Measurements from ENCODE around the gene IQCM. TPM values are rescaled to one million over a fixed set of nuclear protein-coding genes. Genes with fewer than 3 reads are reported as not detected.

Gene IQCM
- total RNA-seq, 1 experiment from 2014 or later = 0.11 TPM

- TF ChIP-seq, protein P1, sequence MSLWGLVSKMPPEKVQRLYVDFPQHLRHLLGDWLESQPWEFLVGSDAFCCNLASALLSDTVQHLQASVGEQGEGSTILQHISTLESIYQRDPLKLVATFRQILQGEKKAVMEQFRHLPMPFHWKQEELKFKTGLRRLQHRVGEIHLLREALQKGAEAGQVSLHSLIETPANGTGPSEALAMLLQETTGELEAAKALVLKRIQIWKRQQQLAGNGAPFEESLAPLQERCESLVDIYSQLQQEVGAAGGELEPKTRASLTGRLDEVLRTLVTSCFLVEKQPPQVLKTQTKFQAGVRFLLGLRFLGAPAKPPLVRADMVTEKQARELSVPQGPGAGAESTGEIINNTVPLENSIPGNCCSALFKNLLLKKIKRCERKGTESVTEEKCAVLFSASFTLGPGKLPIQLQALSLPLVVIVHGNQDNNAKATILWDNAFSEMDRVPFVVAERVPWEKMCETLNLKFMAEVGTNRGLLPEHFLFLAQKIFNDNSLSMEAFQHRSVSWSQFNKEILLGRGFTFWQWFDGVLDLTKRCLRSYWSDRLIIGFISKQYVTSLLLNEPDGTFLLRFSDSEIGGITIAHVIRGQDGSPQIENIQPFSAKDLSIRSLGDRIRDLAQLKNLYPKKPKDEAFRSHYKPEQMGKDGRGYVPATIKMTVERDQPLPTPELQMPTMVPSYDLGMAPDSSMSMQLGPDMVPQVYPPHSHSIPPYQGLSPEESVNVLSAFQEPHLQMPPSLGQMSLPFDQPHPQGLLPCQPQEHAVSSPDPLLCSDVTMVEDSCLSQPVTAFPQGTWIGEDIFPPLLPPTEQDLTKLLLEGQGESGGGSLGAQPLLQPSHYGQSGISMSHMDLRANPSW (CRISPR knock-in tag; conservative IDR thresholded peaks at IDR 0.05; ENCODE audit: low read depth) = no peak
- TF ChIP-seq NR3C1 (CRISPR knock-in tag; conservative IDR thresholded peaks at IDR 0.05; ENCODE audit: low read depth) (no peak), TEAD1 (CRISPR knock-in tag; IDR thresholded peaks at IDR 0.05) (no peak), SOX15 (CRISPR knock-in tag; IDR thresholded peaks at IDR 0.05) (no peak), AR (CRISPR knock-in tag; IDR thresholded peaks at IDR 0.05) (no peak)
- TF ChIP-seq, protein P2, sequence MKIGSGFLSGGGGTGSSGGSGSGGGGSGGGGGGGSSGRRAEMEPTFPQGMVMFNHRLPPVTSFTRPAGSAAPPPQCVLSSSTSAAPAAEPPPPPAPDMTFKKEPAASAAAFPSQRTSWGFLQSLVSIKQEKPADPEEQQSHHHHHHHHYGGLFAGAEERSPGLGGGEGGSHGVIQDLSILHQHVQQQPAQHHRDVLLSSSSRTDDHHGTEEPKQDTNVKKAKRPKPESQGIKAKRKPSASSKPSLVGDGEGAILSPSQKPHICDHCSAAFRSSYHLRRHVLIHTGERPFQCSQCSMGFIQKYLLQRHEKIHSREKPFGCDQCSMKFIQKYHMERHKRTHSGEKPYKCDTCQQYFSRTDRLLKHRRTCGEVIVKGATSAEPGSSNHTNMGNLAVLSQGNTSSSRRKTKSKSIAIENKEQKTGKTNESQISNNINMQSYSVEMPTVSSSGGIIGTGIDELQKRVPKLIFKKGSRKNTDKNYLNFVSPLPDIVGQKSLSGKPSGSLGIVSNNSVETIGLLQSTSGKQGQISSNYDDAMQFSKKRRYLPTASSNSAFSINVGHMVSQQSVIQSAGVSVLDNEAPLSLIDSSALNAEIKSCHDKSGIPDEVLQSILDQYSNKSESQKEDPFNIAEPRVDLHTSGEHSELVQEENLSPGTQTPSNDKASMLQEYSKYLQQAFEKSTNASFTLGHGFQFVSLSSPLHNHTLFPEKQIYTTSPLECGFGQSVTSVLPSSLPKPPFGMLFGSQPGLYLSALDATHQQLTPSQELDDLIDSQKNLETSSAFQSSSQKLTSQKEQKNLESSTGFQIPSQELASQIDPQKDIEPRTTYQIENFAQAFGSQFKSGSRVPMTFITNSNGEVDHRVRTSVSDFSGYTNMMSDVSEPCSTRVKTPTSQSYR (CRISPR knock-in tag; IDR thresholded peaks at IDR 0.05) = no peak
- TF ChIP-seq, protein P3, sequence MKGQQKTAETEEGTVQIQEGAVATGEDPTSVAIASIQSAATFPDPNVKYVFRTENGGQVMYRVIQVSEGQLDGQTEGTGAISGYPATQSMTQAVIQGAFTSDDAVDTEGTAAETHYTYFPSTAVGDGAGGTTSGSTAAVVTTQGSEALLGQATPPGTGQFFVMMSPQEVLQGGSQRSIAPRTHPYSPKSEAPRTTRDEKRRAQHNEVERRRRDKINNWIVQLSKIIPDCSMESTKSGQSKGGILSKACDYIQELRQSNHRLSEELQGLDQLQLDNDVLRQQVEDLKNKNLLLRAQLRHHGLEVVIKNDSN (CRISPR knock-in tag; IDR thresholded peaks at IDR 0.05) = no peak
These were observed 115.4 kb downstream of the IQCM start (continued) for GRCh38 chr4:149700272-149700671.

DNA sequence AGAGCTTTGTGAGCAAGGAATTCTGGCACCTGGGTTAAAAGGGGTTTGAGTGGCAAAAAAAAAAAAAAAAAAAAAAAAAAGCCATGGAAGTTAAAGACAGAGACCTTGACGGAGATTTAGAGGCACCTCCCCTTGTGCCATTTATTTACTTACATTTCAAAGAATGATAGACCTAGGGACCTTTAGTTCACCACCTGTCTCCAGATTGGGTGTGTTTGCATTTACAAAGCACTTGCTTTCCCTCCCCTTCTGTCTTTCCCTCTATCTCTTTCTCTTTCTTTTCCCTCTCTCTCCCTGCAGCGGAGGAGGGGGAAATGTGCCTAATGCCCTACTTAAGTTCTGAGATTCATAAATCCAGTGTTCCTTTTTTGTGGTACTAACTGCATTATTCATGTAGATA, 116.0 kb downstream of the IQCM start:
- no peaks in the 10 kb centered on the region for H3K36me3 Mint-ChIP-seq
- DNase-seq (ENCODE audit: low spot score) (no peak), ATAC-seq (peak; percentile 51)
- H3K4me3 Mint-ChIP-seq = no peak overlapping the region
- POLR2A ChIA-PET = interaction anchor here (0.7 kb wide), 2 partner anchors 25 to 860 kb away, joined by 13 read pairs; no protein-coding TSS in a partner anchor
- no peak overlapping the region for H3K27ac Mint-ChIP-seq
- peaks cover 17% of the 10 kb centered on the region for H3K4me1 Mint-ChIP-seq
- CTCF ChIA-PET = no interaction called here
- TF ChIP-seq, protein P4, sequence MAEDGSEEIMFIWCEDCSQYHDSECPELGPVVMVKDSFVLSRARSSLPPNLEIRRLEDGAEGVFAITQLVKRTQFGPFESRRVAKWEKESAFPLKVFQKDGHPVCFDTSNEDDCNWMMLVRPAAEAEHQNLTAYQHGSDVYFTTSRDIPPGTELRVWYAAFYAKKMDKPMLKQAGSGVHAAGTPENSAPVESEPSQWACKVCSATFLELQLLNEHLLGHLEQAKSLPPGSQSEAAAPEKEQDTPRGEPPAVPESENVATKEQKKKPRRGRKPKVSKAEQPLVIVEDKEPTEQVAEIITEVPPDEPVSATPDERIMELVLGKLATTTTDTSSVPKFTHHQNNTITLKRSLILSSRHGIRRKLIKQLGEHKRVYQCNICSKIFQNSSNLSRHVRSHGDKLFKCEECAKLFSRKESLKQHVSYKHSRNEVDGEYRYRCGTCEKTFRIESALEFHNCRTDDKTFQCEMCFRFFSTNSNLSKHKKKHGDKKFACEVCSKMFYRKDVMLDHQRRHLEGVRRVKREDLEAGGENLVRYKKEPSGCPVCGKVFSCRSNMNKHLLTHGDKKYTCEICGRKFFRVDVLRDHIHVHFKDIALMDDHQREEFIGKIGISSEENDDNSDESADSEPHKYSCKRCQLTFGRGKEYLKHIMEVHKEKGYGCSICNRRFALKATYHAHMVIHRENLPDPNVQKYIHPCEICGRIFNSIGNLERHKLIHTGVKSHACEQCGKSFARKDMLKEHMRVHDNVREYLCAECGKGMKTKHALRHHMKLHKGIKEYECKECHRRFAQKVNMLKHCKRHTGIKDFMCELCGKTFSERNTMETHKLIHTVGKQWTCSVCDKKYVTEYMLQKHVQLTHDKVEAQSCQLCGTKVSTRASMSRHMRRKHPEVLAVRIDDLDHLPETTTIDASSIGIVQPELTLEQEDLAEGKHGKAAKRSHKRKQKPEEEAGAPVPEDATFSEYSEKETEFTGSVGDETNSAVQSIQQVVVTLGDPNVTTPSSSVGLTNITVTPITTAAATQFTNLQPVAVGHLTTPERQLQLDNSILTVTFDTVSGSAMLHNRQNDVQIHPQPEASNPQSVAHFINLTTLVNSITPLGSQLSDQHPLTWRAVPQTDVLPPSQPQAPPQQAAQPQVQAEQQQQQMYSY (CRISPR knock-in tag; IDR thresholded peaks at IDR 0.05) = no peak
- TF ChIP-seq CREM (CRISPR knock-in tag; IDR thresholded peaks at IDR 0.05) (no peak), ESRRA (CRISPR knock-in tag; IDR thresholded peaks at IDR 0.05; ENCODE audit: borderline replicate concordance) (no peak), ZBTB43 (CRISPR knock-in tag; IDR thresholded peaks at IDR 0.05) (no peak), SMAD3 (CRISPR knock-in tag; IDR thresholded peaks at IDR 0.05; ENCODE audit: borderline replicate concordance) (no peak), FOXP1 (CRISPR knock-in tag; IDR thresholded peaks at IDR 0.05; ENCODE audit: borderline replicate concordance) (no peak), AR (CRISPR knock-in tag; IDR thresholded peaks at IDR 0.05) (no peak), OVOL2 (CRISPR knock-in tag; IDR thresholded peaks at IDR 0.05; ENCODE audit: borderline replicate concordance) (no peak)
- TF ChIP-seq, protein P5, sequence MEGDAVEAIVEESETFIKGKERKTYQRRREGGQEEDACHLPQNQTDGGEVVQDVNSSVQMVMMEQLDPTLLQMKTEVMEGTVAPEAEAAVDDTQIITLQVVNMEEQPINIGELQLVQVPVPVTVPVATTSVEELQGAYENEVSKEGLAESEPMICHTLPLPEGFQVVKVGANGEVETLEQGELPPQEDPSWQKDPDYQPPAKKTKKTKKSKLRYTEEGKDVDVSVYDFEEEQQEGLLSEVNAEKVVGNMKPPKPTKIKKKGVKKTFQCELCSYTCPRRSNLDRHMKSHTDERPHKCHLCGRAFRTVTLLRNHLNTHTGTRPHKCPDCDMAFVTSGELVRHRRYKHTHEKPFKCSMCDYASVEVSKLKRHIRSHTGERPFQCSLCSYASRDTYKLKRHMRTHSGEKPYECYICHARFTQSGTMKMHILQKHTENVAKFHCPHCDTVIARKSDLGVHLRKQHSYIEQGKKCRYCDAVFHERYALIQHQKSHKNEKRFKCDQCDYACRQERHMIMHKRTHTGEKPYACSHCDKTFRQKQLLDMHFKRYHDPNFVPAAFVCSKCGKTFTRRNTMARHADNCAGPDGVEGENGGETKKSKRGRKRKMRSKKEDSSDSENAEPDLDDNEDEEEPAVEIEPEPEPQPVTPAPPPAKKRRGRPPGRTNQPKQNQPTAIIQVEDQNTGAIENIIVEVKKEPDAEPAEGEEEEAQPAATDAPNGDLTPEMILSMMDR (IDR thresholded peaks at IDR 0.05) = no peak
- H3K9me3 Mint-ChIP-seq = peaks cover 5% of the 10 kb centered on the region; the same call in 1 of the 2 replicates
- peaks cover 39% of the 10 kb centered on the region for H3K27me3 Mint-ChIP-seq (ENCODE audit: low read depth)
